Activated CD4-positive, alpha-beta memory T cell treated with anti-CD3 and anti-CD28 coated beads, Interleukin-2, amount 10 ng/mL, durations not matched to agents 7 days and 5 days (primary cell): Measurements from ENCODE around the gene GNAL. TPM values are rescaled to one million over a fixed set of nuclear protein-coding genes. Genes with fewer than 3 reads are reported as not detected.
A peak's percentile ranks its signal among the peaks of the same experiment; 100 is the strongest.

Experiments
- CTCF ChIA-PET: fragments of 350-600 bp; sonication (Branson Sonifier 250); formaldehyde crosslinking; loops from one replicate; lab custom pipeline; 2021; ENCODE audit warnings: antibody characterized with exemption, inconsistent platforms; lab: Charles Lee
- POLR2A ChIA-PET: fragments of 350-600 bp; sonication (Branson Sonifier 250); formaldehyde crosslinking; loops from one replicate; lab custom pipeline; 2021; ENCODE audit warnings: antibody characterized with exemption; lab: Charles Lee
- DNase-seq: peaks from one replicate; pipeline ENCODE4 v3.0.0-alpha.2; 2020
- H3K27ac Mint-ChIP-seq: one replicate; pipeline ENCODE4 v1.8.0; 2021; ENCODE audit warnings: mild to moderate bottlenecking, mixed read lengths
- H3K27me3 Mint-ChIP-seq: one replicate; pipeline ENCODE4 v1.8.0; 2021; ENCODE audit warnings: mixed read lengths
- H3K36me3 Mint-ChIP-seq: one replicate; pipeline ENCODE4 v1.8.0; 2021; ENCODE audit warnings: low read depth, mixed read lengths
- H3K4me1 Mint-ChIP-seq: one replicate; pipeline ENCODE4 v1.8.0; 2021; ENCODE audit warnings: mixed read lengths
- H3K4me3 Mint-ChIP-seq: one replicate; pipeline ENCODE4 v1.8.0; 2021; ENCODE audit warnings: mild to moderate bottlenecking, mixed read lengths
- H3K9me3 Mint-ChIP-seq: one replicate; pipeline ENCODE4 v1.8.0; 2021; ENCODE audit warnings: mixed read lengths
- total RNA-seq, 2 experiments: library from RNA; stranded (reverse); gene quantifications; one replicate each; pipeline ENCODE4 v1.2.3, GENCODE V29; 2021

Gene GNAL
- total RNA-seq, 2 experiments from 2014 or later: 0.25 to 0.33 TPM

GRCh38 chr18:11741505-11742145 lies 52.6 kb downstream of the GNAL start:
- no peaks in the 10 kb centered on the region for H3K36me3 Mint-ChIP-seq
- POLR2A ChIA-PET: no interaction called here
- peaks cover 37% of the 10 kb centered on the region for H3K27me3 Mint-ChIP-seq
- DNase-seq: no peak
- no peaks in the 10 kb centered on the region for H3K9me3 Mint-ChIP-seq
- CTCF ChIA-PET: interaction anchor here (0.8 to 3.4 kb wide), 2 partner anchors 8 to 86 kb away, joined by 3 to 13 read pairs; no protein-coding TSS in a partner anchor
- H3K27ac Mint-ChIP-seq: no peak overlapping the region
- no peak overlapping the region for H3K4me3 Mint-ChIP-seq
- no peaks in the 10 kb centered on the region for H3K4me1 Mint-ChIP-seq

- Mint-ChIP-seq H3K27me3 (peaks cover 60% of the 10 kb centered on the region), H3K27ac (no peak overlapping the region), H3K4me1 (peaks cover under 1% of the 10 kb centered on the region), H3K36me3 (no peaks in the 10 kb centered on the region), H3K4me3 (no peak overlapping the region), H3K9me3 (no peaks in the 10 kb centered on the region)
- CTCF ChIA-PET: no interaction called here
- DNase-seq: no peak
- POLR2A ChIA-PET: no interaction called here
Measured at GRCh38 chr18:11745521-11745920, 56.5 kb downstream of the GNAL start.

GRCh38 chr18:11747286-11747685 lies 58.2 kb downstream of the GNAL start:
- POLR2A ChIA-PET: no interaction called here
- Mint-ChIP-seq H3K36me3 (no peaks in the 10 kb centered on the region), H3K4me1 (peaks cover 9% of the 10 kb centered on the region), H3K27me3 (peaks cover 60% of the 10 kb centered on the region), H3K27ac (no peak overlapping the region), H3K4me3 (no peak overlapping the region), H3K9me3 (no peaks in the 10 kb centered on the region)
- no peak for DNase-seq
- CTCF ChIA-PET: no interaction called here

- Mint-ChIP-seq H3K27ac (no peak overlapping the region), H3K36me3 (no peaks in the 10 kb centered on the region), H3K4me3 (no peak overlapping the region), H3K4me1 (peaks cover 10% of the 10 kb centered on the region), H3K9me3 (no peaks in the 10 kb centered on the region), H3K27me3 (peaks cover 59% of the 10 kb centered on the region)
- ChIA-PET CTCF (no interaction called here), POLR2A (no interaction called here)
- no peak for DNase-seq
Measured at GRCh38 chr18:11747731-11748130, 58.7 kb downstream of the GNAL start.

GRCh38 chr18:11749305-11749704 lies 60.2 kb downstream of the GNAL start:
- Mint-ChIP-seq H3K9me3 (no peaks in the 10 kb centered on the region), H3K27me3 (peaks cover 61% of the 10 kb centered on the region), H3K27ac (no peak overlapping the region), H3K4me3 (no peak overlapping the region), H3K4me1 (peaks cover 13% of the 10 kb centered on the region), H3K36me3 (no peaks in the 10 kb centered on the region)
- DNase-seq: no peak
- CTCF ChIA-PET: interaction anchor here (1.5 kb wide), 1 partner anchor 16 kb away, joined by 5 read pairs; no protein-coding TSS in a partner anchor
- POLR2A ChIA-PET: no interaction called here

GRCh38 chr18:11750171-11750570 lies 61.1 kb downstream of the GNAL start:
- peaks cover 61% of the 10 kb centered on the region for H3K27me3 Mint-ChIP-seq
- H3K4me1 Mint-ChIP-seq: peaks cover 15% of the 10 kb centered on the region
- DNase-seq: no peak
- ChIA-PET CTCF (interaction anchor here (1.0 kb wide), 1 partner anchor 17 kb away, joined by 4 read pairs; no protein-coding TSS in a partner anchor), POLR2A (no interaction called here)
- H3K4me3 Mint-ChIP-seq: no peak overlapping the region
- no peaks in the 10 kb centered on the region for H3K9me3 Mint-ChIP-seq
- H3K27ac Mint-ChIP-seq: no peak overlapping the region
- no peaks in the 10 kb centered on the region for H3K36me3 Mint-ChIP-seq

- peaks cover 62% of the 10 kb centered on the region for H3K27me3 Mint-ChIP-seq
Measured at GRCh38 chr18:11750581-11751310, 61.7 kb downstream of the GNAL start.

GRCh38 chr18:11751341-11752115 lies 62.5 kb downstream of the GNAL start:
- Mint-ChIP-seq H3K27ac (no peak overlapping the region), H3K27me3 (peaks cover 61% of the 10 kb centered on the region), H3K36me3 (no peaks in the 10 kb centered on the region), H3K4me1 (peaks cover 15% of the 10 kb centered on the region), H3K9me3 (no peaks in the 10 kb centered on the region), H3K4me3 (peak overlapping the region; percentile 60)
- no peak for DNase-seq
- ChIA-PET POLR2A (no interaction called here), CTCF (no interaction called here)

More at GRCh38 chr18:11750581-11751310, 61.7 kb downstream of the GNAL start:
- ChIA-PET POLR2A (no interaction called here), CTCF (interaction anchor here (1.0 kb wide), 1 partner anchor 17 kb away, joined by 4 read pairs; no protein-coding TSS in a partner anchor)
- Mint-ChIP-seq H3K36me3 (no peaks in the 10 kb centered on the region), H3K9me3 (no peaks in the 10 kb centered on the region), H3K4me1 (peaks cover 15% of the 10 kb centered on the region), H3K27ac (no peak overlapping the region), H3K4me3 (no peak overlapping the region)
- no peak for DNase-seq

GRCh38 chr18:11752116-11752911 lies 63.2 kb downstream of the GNAL start:
- POLR2A ChIA-PET: no interaction called here
- Mint-ChIP-seq H3K9me3 (no peaks in the 10 kb centered on the region), H3K4me1 (peaks cover 15% of the 10 kb centered on the region), H3K4me3 (peak overlapping the region; percentile 60), H3K27ac (no peak overlapping the region), H3K27me3 (peaks cover 58% of the 10 kb centered on the region), H3K36me3 (no peaks in the 10 kb centered on the region)
- DNase-seq: no peak
- CTCF ChIA-PET: no interaction called here

- Mint-ChIP-seq H3K9me3 (no peaks in the 10 kb centered on the region), H3K36me3 (no peaks in the 10 kb centered on the region), H3K27me3 (peaks cover 53% of the 10 kb centered on the region), H3K4me3 (no peak overlapping the region), H3K27ac (no peak overlapping the region), H3K4me1 (peaks cover 15% of the 10 kb centered on the region)
- POLR2A ChIA-PET: no interaction called here
- CTCF ChIA-PET: no interaction called here
- DNase-seq: no peak
Measured at GRCh38 chr18:11754979-11755378, 65.9 kb downstream of the GNAL start.

GRCh38 chr18:11757084-11757590 lies 68.1 kb downstream of the GNAL start:
- H3K4me3 Mint-ChIP-seq: no peak overlapping the region
- CTCF ChIA-PET: no interaction called here
- no peaks in the 10 kb centered on the region for H3K36me3 Mint-ChIP-seq
- DNase-seq: no peak
- H3K9me3 Mint-ChIP-seq: no peaks in the 10 kb centered on the region
- POLR2A ChIA-PET: no interaction called here
- H3K27me3 Mint-ChIP-seq: peaks cover 37% of the 10 kb centered on the region
- H3K4me1 Mint-ChIP-seq: peaks cover 8% of the 10 kb centered on the region
- no peak overlapping the region for H3K27ac Mint-ChIP-seq

GRCh38 chr18:11759456-11759855 lies 70.4 kb downstream of the GNAL start:
- ChIA-PET CTCF (no interaction called here), POLR2A (no interaction called here)
- H3K27me3 Mint-ChIP-seq: peaks cover 21% of the 10 kb centered on the region
- H3K4me3 Mint-ChIP-seq: no peak overlapping the region
- peaks cover 3% of the 10 kb centered on the region for H3K4me1 Mint-ChIP-seq
- no peaks in the 10 kb centered on the region for H3K36me3 Mint-ChIP-seq
- H3K9me3 Mint-ChIP-seq: no peaks in the 10 kb centered on the region
- no peak overlapping the region for H3K27ac Mint-ChIP-seq
- DNase-seq: no peak
